GM12865 (cell line): ENCODE measurements around the gene ZNF674.

ENCODE experiments used
- DNase-seq: peaks from one replicate; pipeline ENCODE4 v3.0.0; 2010; ENCODE audit warnings: low read depth
- H3K4me3 ChIP-seq: 2 replicates; pipeline ENCODE4 v1.5.1; 2011; ENCODE audit warnings: mild to moderate bottlenecking, low read depth, low read length, control low read depth
- TF ChIP-seq, protein P1 (sequence below): IDR thresholded peaks from 2 replicates; pipeline ENCODE4 v1.5.1; 2011; ENCODE audit warnings: low read length, control low read depth, low read depth, inconsistent platforms; ENCODE audit not compliant: insufficient read depth; ENCODE audit errors: missing control alignments

ZNF674 gene

GRCh38 chrX:46545111-46546005 lies at the start of gene ZNF674:
Gene ZNF674, minus strand, starts transcription at chrX:46545421. Its CDS starts 3,334 bp downstream, at chrX:46542087.
- TF ChIP-seq, protein P1, sequence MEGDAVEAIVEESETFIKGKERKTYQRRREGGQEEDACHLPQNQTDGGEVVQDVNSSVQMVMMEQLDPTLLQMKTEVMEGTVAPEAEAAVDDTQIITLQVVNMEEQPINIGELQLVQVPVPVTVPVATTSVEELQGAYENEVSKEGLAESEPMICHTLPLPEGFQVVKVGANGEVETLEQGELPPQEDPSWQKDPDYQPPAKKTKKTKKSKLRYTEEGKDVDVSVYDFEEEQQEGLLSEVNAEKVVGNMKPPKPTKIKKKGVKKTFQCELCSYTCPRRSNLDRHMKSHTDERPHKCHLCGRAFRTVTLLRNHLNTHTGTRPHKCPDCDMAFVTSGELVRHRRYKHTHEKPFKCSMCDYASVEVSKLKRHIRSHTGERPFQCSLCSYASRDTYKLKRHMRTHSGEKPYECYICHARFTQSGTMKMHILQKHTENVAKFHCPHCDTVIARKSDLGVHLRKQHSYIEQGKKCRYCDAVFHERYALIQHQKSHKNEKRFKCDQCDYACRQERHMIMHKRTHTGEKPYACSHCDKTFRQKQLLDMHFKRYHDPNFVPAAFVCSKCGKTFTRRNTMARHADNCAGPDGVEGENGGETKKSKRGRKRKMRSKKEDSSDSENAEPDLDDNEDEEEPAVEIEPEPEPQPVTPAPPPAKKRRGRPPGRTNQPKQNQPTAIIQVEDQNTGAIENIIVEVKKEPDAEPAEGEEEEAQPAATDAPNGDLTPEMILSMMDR = peak; percentile 28

DNA sequence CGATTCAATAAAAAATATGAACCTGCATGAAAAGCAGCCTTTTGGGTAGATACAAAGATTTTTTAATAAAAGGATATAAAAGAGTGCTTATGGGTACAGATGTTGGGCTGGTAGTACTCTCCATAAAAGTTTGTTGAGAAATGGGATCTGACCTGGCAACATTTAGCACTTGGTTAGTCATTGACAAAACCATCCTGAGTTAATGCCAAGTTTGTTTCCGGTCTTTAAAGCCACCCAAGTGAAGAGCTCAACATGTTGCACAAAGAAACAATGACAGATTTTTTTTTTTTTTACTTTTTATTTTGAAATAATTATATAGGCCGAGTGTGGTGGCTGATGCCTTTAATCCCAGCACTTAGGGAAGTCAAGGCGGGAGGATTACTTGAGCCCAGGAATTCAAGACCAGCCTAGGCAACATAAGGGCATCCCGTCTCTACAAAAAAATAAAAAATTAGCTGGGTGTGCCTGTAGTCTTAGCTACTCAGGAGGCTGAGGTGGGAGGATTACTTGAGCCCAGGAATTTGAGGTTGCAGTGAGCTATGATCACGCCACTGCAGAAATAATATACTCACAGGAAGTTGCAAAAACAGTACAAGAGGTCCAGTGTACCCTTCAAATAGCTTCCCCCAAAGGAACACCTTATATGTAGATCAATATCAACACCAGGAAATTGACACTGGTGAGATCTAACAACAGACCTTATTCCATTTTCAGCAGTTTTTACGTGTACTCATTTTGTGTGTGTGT lies 44.9 kb upstream of the ZNF674 start:
- DNase-seq = no peak
- TF ChIP-seq, protein P1 = no peak
- no peak overlapping the region for H3K4me3 ChIP-seq

More at GRCh38 chrX:46545111-46546005, at the start of gene ZNF674:
- H3K4me3 ChIP-seq = peak within 1 kb of the TSS; percentile 92
- DNase-seq = peak; percentile 95

- TF ChIP-seq, protein P1 = no peak
- H3K4me3 ChIP-seq = no peak overlapping the region
- DNase-seq = no peak
These were observed 43.0 kb upstream of the ZNF674 start for GRCh38 chrX:46588263-46588662.

- no peak for DNase-seq
- TF ChIP-seq, protein P1 = no peak
- no peak overlapping the region for H3K4me3 ChIP-seq
These were observed 42.5 kb upstream of the ZNF674 start for GRCh38 chrX:46587753-46588171.

DNA sequence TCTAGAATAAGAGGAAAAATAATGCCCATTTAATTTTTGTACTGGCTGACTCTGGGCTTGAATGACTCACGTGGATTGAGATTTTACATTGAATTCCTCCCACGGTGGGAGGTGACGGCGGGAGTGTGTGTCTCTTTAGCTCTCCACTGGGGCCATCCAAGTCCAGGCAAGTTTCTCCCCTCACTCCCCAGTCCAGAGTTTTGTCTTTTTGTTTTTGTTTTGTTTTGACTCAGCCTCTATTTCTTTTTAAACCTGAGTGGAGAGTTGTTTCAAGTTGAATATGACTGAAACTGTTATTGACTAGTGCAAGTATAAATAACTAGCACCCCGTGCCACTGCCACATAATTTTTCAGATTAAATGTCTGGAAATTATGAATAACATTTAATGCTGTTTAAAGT lies 41.9 kb upstream of the ZNF674 start:
- TF ChIP-seq, protein P1 = no peak
- DNase-seq = peak; percentile 63
- no peak overlapping the region for H3K4me3 ChIP-seq

- no peak for DNase-seq
- TF ChIP-seq, protein P1 = no peak
These were observed 39.5 kb upstream of the ZNF674 start for GRCh38 chrX:46584736-46585135.

More at GRCh38 chrX:46584736-46585135, 39.5 kb upstream of the ZNF674 start:
- no peak overlapping the region for H3K4me3 ChIP-seq
